ENCODE results near the gene CEP350. TPM values are rescaled to one million over a fixed set of nuclear protein-coding genes. Genes with fewer than 3 reads are reported as not detected.

The CEP350 gene
- total RNA-seq, 6 donors from 2014 or later = 42.8 to 66.5 (median 52.2) TPM

DNA sequence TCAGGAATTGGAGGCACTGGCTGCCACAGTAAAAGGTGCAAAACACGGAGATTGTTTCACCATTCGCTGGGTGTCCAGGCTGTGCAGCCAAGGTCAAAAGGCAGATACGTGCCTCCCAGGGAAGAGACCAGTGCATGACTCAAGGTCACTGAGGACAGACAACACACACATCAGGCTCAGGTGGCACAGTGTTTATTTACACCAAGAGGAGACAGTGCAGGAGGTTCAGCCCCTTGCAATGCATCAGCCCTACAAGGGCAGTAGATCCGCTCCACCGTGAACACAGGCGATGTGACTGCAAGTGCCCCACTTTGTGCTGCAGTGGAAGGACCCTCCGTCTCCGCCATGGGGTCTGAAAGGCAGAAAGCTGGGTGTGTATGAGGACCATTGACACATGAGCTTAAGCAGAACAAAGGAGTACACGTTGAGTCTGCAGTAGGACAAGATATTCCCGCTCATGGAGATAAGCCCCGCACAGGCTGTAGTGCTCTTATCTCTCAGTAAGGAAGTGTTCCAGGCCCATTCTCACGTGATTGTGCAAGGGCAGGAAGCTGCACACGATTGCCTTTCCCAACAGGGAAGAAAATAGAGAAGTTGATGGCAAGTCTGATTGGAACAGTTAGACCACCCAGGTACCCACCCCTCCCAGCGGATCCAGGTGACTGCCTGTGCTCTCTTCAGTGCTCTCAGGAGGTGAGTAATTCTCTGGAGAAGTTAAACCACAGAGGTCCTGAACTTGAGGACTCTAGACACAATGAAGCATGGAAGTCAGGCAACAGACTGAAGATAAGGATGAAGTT is 162.6 kb downstream of the CEP350 start:
- no peaks in the 10 kb centered on the region for H3K9me3 ChIP-seq
- DNase-seq (peak in 1 of 2 donors; percentile 62), ATAC-seq (ENCODE audit: low FRiP score in 2 of 2) (peak in 1 of 2 donors; percentile 31)
- no peak overlapping the region for H3K27ac ChIP-seq
- no peaks in the 10 kb centered on the region for H3K27me3 ChIP-seq
- TF ChIP-seq, protein P1, sequence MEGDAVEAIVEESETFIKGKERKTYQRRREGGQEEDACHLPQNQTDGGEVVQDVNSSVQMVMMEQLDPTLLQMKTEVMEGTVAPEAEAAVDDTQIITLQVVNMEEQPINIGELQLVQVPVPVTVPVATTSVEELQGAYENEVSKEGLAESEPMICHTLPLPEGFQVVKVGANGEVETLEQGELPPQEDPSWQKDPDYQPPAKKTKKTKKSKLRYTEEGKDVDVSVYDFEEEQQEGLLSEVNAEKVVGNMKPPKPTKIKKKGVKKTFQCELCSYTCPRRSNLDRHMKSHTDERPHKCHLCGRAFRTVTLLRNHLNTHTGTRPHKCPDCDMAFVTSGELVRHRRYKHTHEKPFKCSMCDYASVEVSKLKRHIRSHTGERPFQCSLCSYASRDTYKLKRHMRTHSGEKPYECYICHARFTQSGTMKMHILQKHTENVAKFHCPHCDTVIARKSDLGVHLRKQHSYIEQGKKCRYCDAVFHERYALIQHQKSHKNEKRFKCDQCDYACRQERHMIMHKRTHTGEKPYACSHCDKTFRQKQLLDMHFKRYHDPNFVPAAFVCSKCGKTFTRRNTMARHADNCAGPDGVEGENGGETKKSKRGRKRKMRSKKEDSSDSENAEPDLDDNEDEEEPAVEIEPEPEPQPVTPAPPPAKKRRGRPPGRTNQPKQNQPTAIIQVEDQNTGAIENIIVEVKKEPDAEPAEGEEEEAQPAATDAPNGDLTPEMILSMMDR (IDR thresholded peaks at IDR 0.05) = no peak
- TF ChIP-seq POLR2A (IDR thresholded peaks at IDR 0.05) = no peak
- TF ChIP-seq EP300 (IDR thresholded peaks at IDR 0.05) = no peak
- TF ChIP-seq POLR2AphosphoS5 (IDR thresholded peaks at IDR 0.05) = no peak
- H3K4me1 ChIP-seq = peaks cover 4 to 12% (median 11%) of the 10 kb centered on the region in 4 donors
- H3K36me3 ChIP-seq = peaks cover 0 to 11% (median 6%) of the 10 kb centered on the region in 4 donors
- 64 to 69% methylated on average over 2 to 14 of the region's 14 CpGs for WGBS, 2 donors
- no peak overlapping the region for H3K4me3 ChIP-seq

DNA sequence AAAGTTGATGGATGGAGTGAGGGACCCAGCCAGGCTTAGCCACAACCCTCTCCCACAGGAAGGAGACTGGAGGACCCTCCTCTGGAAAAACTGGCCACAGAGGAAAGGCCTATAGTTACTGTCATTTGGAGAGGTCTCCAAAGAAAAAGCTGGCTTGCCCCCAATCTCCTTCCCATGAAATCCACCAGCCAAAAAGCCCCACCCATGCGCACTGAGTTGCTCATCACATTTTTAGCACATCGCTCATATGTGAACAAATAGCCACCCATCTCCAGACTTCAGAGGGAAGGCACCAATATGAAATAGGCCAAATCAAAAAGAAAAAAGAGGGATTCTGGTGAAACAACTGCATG is 163.1 kb downstream of the CEP350 start:
- no peaks in the 10 kb centered on the region for H3K9me3 ChIP-seq
- H3K36me3 ChIP-seq = peaks cover 0 to 5% (median 2%) of the 10 kb centered on the region in 4 donors
- no peak overlapping the region for H3K27ac ChIP-seq
- H3K27me3 ChIP-seq = no peaks in the 10 kb centered on the region
- DNase-seq (no peak), ATAC-seq (ENCODE audit: low FRiP score in 2 of 2) (peak in 1 of 2 donors; percentile 70)
- H3K4me1 ChIP-seq = peaks cover 4 to 12% (median 11%) of the 10 kb centered on the region in 4 donors
- no peak overlapping the region for H3K4me3 ChIP-seq
- 94 to 97% methylated on average over 2 of the region's 2 CpGs for WGBS, 2 donors
- no peak for TF ChIP-seq EP300 (IDR thresholded peaks at IDR 0.05)
- TF ChIP-seq POLR2AphosphoS5 (IDR thresholded peaks at IDR 0.05) = no peak
- TF ChIP-seq, protein P1 (IDR thresholded peaks at IDR 0.05) = no peak
- TF ChIP-seq POLR2A (IDR thresholded peaks at IDR 0.05) = no peak

DNA sequence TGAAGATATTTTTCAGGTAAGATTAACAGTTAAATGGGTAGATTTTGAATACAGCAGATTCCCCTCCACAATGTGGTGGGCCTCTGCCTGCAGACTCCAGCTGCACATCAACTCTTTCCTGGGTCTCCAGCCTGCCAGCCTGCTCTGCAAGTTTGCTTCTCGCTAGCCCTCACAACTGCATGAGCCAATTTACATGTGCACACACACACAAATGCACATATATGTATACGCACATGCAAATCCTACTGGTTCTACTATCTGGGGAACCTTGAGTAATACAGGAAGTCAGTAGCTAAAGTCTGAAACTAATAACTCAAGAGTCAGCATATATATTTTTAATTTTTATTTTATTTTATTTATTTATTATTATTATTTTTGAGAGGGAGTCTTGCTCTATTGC is 165.2 kb downstream of the CEP350 start:
- H3K4me1 ChIP-seq = peaks cover 4 to 12% (median 7%) of the 10 kb centered on the region in 4 donors
- no peak overlapping the region for H3K27ac ChIP-seq
- DNase-seq (no peak), ATAC-seq (ENCODE audit: low FRiP score in 2 of 2) (no peak)
- no peaks in the 10 kb centered on the region for H3K27me3 ChIP-seq
- no peaks in the 10 kb centered on the region for H3K9me3 ChIP-seq
- 91 to 98% methylated on average over 2 of the region's 2 CpGs for WGBS, 2 donors
- TF ChIP-seq POLR2AphosphoS5 (IDR thresholded peaks at IDR 0.05) (no peak), POLR2A (IDR thresholded peaks at IDR 0.05) (no peak), EP300 (IDR thresholded peaks at IDR 0.05) (no peak)
- TF ChIP-seq, protein P1 (IDR thresholded peaks at IDR 0.05) = no peak
- H3K4me3 ChIP-seq = no peak overlapping the region
- H3K36me3 ChIP-seq = no peaks in the 10 kb centered on the region

DNA sequence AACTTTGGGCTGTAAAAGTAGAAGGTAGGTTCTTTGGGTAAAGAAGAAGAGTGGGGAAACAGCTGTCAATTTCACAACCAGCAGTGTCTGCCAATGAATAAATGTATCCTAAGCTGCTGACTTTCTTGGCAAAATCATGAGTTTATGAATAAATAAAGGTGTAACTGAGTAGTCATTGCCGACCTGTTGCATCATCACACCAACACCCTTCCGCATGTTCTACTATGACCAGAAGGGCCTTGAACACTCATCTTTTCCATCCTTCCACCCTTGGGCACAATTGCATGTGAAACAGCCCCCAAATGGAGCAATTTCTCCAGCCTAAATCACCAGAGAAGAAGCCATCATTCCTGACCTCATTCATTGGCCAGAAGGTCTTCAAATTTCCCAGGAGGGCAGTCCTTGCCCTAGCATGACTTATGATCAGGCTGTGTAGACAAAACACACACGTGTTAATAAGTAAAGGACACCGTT is 168.9 kb downstream of the CEP350 start:
- WGBS, 2 donors = 81 to 84% methylated on average over 4 of the region's 4 CpGs
- peak in 1 of 2 donors; percentile 23 for ATAC-seq (ENCODE audit: low FRiP score in 2 of 2)

More for the DNA sequence above, 168.9 kb downstream of the CEP350 start:
- H3K27ac ChIP-seq = no peak overlapping the region
- H3K36me3 ChIP-seq = no peaks in the 10 kb centered on the region
- TF ChIP-seq POLR2AphosphoS5 (IDR thresholded peaks at IDR 0.05) = peak in 1 of 2 donors; percentile 51
- peak in 1 of 4 donors; percentile 25 for TF ChIP-seq EP300 (IDR thresholded peaks at IDR 0.05)
- TF ChIP-seq, protein P1 (IDR thresholded peaks at IDR 0.05) = no peak
- no peak for TF ChIP-seq POLR2A (IDR thresholded peaks at IDR 0.05)
- DNase-seq = peak in 1 of 2 donors; percentile 45
- H3K27me3 ChIP-seq = no peaks in the 10 kb centered on the region
- peaks cover 0 to 8% (median 3%) of the 10 kb centered on the region in 4 donors for H3K4me1 ChIP-seq
- no peaks in the 10 kb centered on the region for H3K9me3 ChIP-seq
- H3K4me3 ChIP-seq = no peak overlapping the region
